ENCODE data around the gene CITED1.

Gene CITED1

GRCh38 chrX:72308209-72308565, 2.5 kb upstream of the CITED1 start:
- POLR2A ChIA-PET = no interaction called here
- Histone ChIP-seq H3K27ac (ENCODE audit: insufficient read depth in 1 of 2, low read depth in 1 of 2, low read length in 2 of 2, poor library complexity in 1 of 2, severe bottlenecking in 2 of 2) (no peak overlapping the region), H3K36me3 (ENCODE audit: control insufficient read depth in 4 of 4, insufficient read depth in 4 of 4, low read length in 3 of 4) (no peaks in the 10 kb centered on the region), H3K9me3 (ENCODE audit: control extremely low read depth in 1 of 5, control insufficient read depth in 4 of 5, insufficient read depth in 2 of 5, low read depth in 1 of 5, low read length in 4 of 5) (no peaks in the 10 kb centered on the region), H3K4me1 (ENCODE audit: control extremely low read depth in 1 of 4, control insufficient read depth in 4 of 4, insufficient read depth in 4 of 4, low read length in 3 of 4) (peaks cover 0 to 40% (median 30%) of the 10 kb centered on the region in 4 experiments), H3K27me3 (replicated peaks in 2 of 5; ENCODE audit: control insufficient read depth in 4 of 5, insufficient read depth in 5 of 5, low read length in 4 of 5) (peaks cover 5 to 91% (median 54%) of the 10 kb centered on the region in 5 experiments), H3K4me3 (ENCODE audit: control insufficient read depth in 1 of 7, extremely low read depth in 1 of 7, insufficient read depth in 4 of 7, low read depth in 2 of 7, low read length in 6 of 7) (peak overlapping the region in 2 of 7 experiments; percentile 15 to 64)
- CTCF ChIA-PET = interaction anchor here (1.5 kb wide), 1 partner anchor 30 kb away, joined by 4 read pairs; no protein-coding TSS in a partner anchor
- WGBS (ENCODE audit: insufficient coverage) = 23% methylated on average over 5 of the region's 11 CpGs
- DNase-seq = peak in 2 of 3 donors; percentile 28 to 31

DNA sequence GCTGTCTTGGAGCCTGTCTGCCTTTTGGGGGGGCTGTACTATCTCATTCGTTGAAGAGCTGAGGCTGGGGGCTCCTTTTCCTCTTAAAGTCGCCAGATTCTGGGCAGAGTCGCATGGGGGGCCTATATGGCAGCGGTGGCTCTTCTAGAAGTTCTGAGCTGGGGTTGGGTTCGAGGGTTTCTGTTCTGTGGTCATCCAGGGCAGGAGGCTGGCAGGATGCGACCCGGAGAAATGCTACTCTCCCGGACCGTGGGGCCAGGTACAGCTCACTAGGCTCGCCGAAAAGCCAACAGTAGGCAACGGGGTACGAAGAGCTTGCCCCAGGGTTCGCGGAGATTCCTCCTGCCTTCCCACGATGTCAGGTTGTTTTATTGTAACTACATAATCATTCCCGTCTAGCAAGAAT, 1.9 kb upstream of the CITED1 start:
- Histone ChIP-seq H3K36me3 (ENCODE audit: control insufficient read depth in 4 of 4, insufficient read depth in 4 of 4, low read length in 3 of 4) (no peaks in the 10 kb centered on the region), H3K4me1 (ENCODE audit: control extremely low read depth in 1 of 4, control insufficient read depth in 4 of 4, insufficient read depth in 4 of 4, low read length in 3 of 4) (peaks cover 0 to 40% (median 30%) of the 10 kb centered on the region in 4 experiments), H3K9me3 (ENCODE audit: control extremely low read depth in 1 of 5, control insufficient read depth in 4 of 5, insufficient read depth in 2 of 5, low read depth in 1 of 5, low read length in 4 of 5) (no peaks in the 10 kb centered on the region), H3K27me3 (replicated peaks in 2 of 5; ENCODE audit: control insufficient read depth in 4 of 5, insufficient read depth in 5 of 5, low read length in 4 of 5) (peaks cover 5 to 91% (median 58%) of the 10 kb centered on the region in 5 experiments), H3K4me3 (ENCODE audit: control insufficient read depth in 1 of 7, extremely low read depth in 1 of 7, insufficient read depth in 4 of 7, low read depth in 2 of 7, low read length in 6 of 7) (peak overlapping the region in 3 of 7 experiments; percentile 67 to 72 (median 68)), H3K27ac (ENCODE audit: insufficient read depth in 1 of 2, low read depth in 1 of 2, low read length in 2 of 2, poor library complexity in 1 of 2, severe bottlenecking in 2 of 2) (no peak overlapping the region)
- CTCF ChIA-PET = interaction anchor here (1.5 kb wide), 1 partner anchor 29 kb away, joined by 4 read pairs; no protein-coding TSS in a partner anchor
- 28% methylated on average over 14 of the region's 17 CpGs for WGBS (ENCODE audit: insufficient coverage)
- POLR2A ChIA-PET = no interaction called here
- DNase-seq = peak in 1 of 3 donors; percentile 7

GRCh38 chrX:72306851-72307645, 1.3 kb upstream of the CITED1 start:
- H3K36me3 ChIP-seq (ENCODE audit: control insufficient read depth in 4 of 4, insufficient read depth in 4 of 4, low read length in 3 of 4) = no peaks in the 10 kb centered on the region
- H3K9me3 ChIP-seq (ENCODE audit: control extremely low read depth in 1 of 5, control insufficient read depth in 4 of 5, insufficient read depth in 2 of 5, low read depth in 1 of 5, low read length in 4 of 5) = no peaks in the 10 kb centered on the region
- DNase-seq = peak; percentile 28 to 74 (median 70)
- peaks cover 0 to 40% (median 30%) of the 10 kb centered on the region in 4 experiments for H3K4me1 ChIP-seq (ENCODE audit: control extremely low read depth in 1 of 4, control insufficient read depth in 4 of 4, insufficient read depth in 4 of 4, low read length in 3 of 4)
- ChIA-PET POLR2A (no interaction called here), CTCF (interaction anchor here (1.5 kb wide), 1 partner anchor 29 kb away, joined by 4 read pairs; no protein-coding TSS in a partner anchor)
- peaks cover 5 to 91% (median 54%) of the 10 kb centered on the region in 5 experiments for H3K27me3 ChIP-seq (replicated peaks in 2 of 5; ENCODE audit: control insufficient read depth in 4 of 5, insufficient read depth in 5 of 5, low read length in 4 of 5)
- H3K27ac ChIP-seq (ENCODE audit: insufficient read depth in 1 of 2, low read depth in 1 of 2, low read length in 2 of 2, poor library complexity in 1 of 2, severe bottlenecking in 2 of 2) = no peak overlapping the region
- WGBS (ENCODE audit: insufficient coverage) = 12% methylated on average over 49 of the region's 56 CpGs
- peak overlapping the region in 6 of 7 experiments; percentile 30 to 72 (median 60) for H3K4me3 ChIP-seq (ENCODE audit: control insufficient read depth in 1 of 7, extremely low read depth in 1 of 7, insufficient read depth in 4 of 7, low read depth in 2 of 7, low read length in 6 of 7)

GRCh38 chrX:72306085-72306801, 529 bp upstream of the CITED1 start:
- ChIA-PET POLR2A (no interaction called here), CTCF (no interaction called here)
- Histone ChIP-seq H3K27ac (ENCODE audit: insufficient read depth in 1 of 2, low read depth in 1 of 2, low read length in 2 of 2, poor library complexity in 1 of 2, severe bottlenecking in 2 of 2) (no peak overlapping the region), H3K9me3 (ENCODE audit: control extremely low read depth in 1 of 5, control insufficient read depth in 4 of 5, insufficient read depth in 2 of 5, low read depth in 1 of 5, low read length in 4 of 5) (no peaks in the 10 kb centered on the region), H3K4me1 (ENCODE audit: control extremely low read depth in 1 of 4, control insufficient read depth in 4 of 4, insufficient read depth in 4 of 4, low read length in 3 of 4) (peaks cover 0 to 40% (median 30%) of the 10 kb centered on the region in 4 experiments), H3K36me3 (ENCODE audit: control insufficient read depth in 4 of 4, insufficient read depth in 4 of 4, low read length in 3 of 4) (no peaks in the 10 kb centered on the region), H3K27me3 (replicated peaks in 2 of 5; ENCODE audit: control insufficient read depth in 4 of 5, insufficient read depth in 5 of 5, low read length in 4 of 5) (peaks cover 5 to 92% (median 53%) of the 10 kb centered on the region in 5 experiments), H3K4me3 (ENCODE audit: control insufficient read depth in 1 of 7, extremely low read depth in 1 of 7, insufficient read depth in 4 of 7, low read depth in 2 of 7, low read length in 6 of 7) (peak overlapping the region in 6 of 7 experiments; percentile 15 to 72 (median 60))
- DNase-seq = peak in 2 of 3 donors; percentile 31 to 53
- 6% methylated on average over 60 of the region's 92 CpGs for WGBS (ENCODE audit: insufficient coverage)

DNA sequence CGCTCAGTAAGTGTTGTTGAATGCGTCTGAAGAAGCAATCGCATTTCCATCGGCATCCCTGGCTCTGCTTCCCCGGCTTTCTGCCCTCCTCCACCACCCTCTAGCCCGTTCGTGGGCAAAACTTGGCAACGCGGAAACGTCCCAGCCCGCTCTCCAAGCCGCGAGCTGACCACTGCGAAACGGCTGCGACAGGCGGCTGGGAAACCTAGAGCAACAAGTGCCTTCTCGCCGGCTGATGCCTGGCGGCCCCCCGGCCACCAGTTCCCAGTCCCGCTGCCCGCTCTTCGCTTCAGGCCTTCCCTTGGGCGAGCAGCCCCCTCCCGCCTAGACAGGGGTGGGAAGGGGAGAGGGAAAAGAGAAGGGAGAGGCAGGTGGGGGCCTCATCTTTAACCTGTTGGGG, 837 bp downstream of the CITED1 start:
- POLR2A ChIA-PET = no interaction called here
- Histone ChIP-seq H3K27ac (ENCODE audit: insufficient read depth in 1 of 2, low read depth in 1 of 2, low read length in 2 of 2, poor library complexity in 1 of 2, severe bottlenecking in 2 of 2) (no peak overlapping the region), H3K4me1 (ENCODE audit: control extremely low read depth in 1 of 4, control insufficient read depth in 4 of 4, insufficient read depth in 4 of 4, low read length in 3 of 4) (peaks cover 0 to 40% (median 30%) of the 10 kb centered on the region in 4 experiments), H3K27me3 (replicated peaks in 2 of 5; ENCODE audit: control insufficient read depth in 4 of 5, insufficient read depth in 5 of 5, low read length in 4 of 5) (peaks cover 7 to 99% (median 55%) of the 10 kb centered on the region in 5 experiments), H3K36me3 (ENCODE audit: control insufficient read depth in 4 of 4, insufficient read depth in 4 of 4, low read length in 3 of 4) (no peaks in the 10 kb centered on the region), H3K9me3 (ENCODE audit: control extremely low read depth in 1 of 5, control insufficient read depth in 4 of 5, insufficient read depth in 2 of 5, low read depth in 1 of 5, low read length in 4 of 5) (no peaks in the 10 kb centered on the region), H3K4me3 (ENCODE audit: control insufficient read depth in 1 of 7, extremely low read depth in 1 of 7, insufficient read depth in 4 of 7, low read depth in 2 of 7, low read length in 6 of 7) (peak overlapping the region in 5 of 7 experiments; percentile 12 to 63 (median 54))
- CTCF ChIA-PET = no interaction called here
- 12% methylated on average over 24 of the region's 26 CpGs for WGBS (ENCODE audit: insufficient coverage)
- DNase-seq = peak in 1 of 3 donors; percentile 29

DNA sequence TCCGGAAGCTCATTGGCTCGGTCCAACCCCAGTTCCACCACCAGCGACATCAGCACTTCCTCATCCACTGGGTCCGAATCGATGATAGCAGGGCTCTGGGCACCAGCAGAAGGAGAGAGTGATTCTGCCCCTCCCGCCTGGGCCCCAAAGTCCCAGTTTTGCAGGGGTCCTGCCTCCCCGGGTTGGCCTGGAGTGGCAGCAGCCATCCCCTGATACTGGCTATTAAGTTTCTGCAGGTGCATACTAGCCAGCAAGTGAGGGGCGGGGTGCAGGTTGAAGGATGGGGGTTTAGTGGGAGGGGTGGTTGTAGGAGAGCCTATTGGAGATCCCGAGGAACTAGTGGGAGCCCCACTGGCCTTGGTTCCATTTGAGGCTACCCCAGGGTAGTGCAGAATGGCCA, 3.9 kb downstream of the CITED1 start:
- Histone ChIP-seq H3K4me3 (ENCODE audit: control insufficient read depth in 1 of 7, extremely low read depth in 1 of 7, insufficient read depth in 4 of 7, low read depth in 2 of 7, low read length in 6 of 7) (no peak overlapping the region), H3K27me3 (replicated peaks in 2 of 5; ENCODE audit: control insufficient read depth in 4 of 5, insufficient read depth in 5 of 5, low read length in 4 of 5) (peaks cover 7 to 97% (median 37%) of the 10 kb centered on the region in 5 experiments), H3K36me3 (ENCODE audit: control insufficient read depth in 4 of 4, insufficient read depth in 4 of 4, low read length in 3 of 4) (no peaks in the 10 kb centered on the region), H3K27ac (ENCODE audit: insufficient read depth in 1 of 2, low read depth in 1 of 2, low read length in 2 of 2, poor library complexity in 1 of 2, severe bottlenecking in 2 of 2) (no peak overlapping the region), H3K9me3 (ENCODE audit: control extremely low read depth in 1 of 5, control insufficient read depth in 4 of 5, insufficient read depth in 2 of 5, low read depth in 1 of 5, low read length in 4 of 5) (no peaks in the 10 kb centered on the region), H3K4me1 (ENCODE audit: control extremely low read depth in 1 of 4, control insufficient read depth in 4 of 4, insufficient read depth in 4 of 4, low read length in 3 of 4) (peaks cover 0 to 18% (median 12%) of the 10 kb centered on the region in 4 experiments)
- no peak for DNase-seq
- ChIA-PET CTCF (no interaction called here), POLR2A (no interaction called here)
- 84% methylated on average over 7 of the region's 9 CpGs for WGBS (ENCODE audit: insufficient coverage)
